ENCODE measurements around the gene ARMH1. TPM values are rescaled to one million over a fixed set of nuclear protein-coding genes. Genes with fewer than 3 reads are reported as not detected.

The ARMH1 gene
- total RNA-seq, 4 donors from 2014 or later, result 0.40 to 2.5 (median 0.96) TPM; not detected in 1

DNA sequence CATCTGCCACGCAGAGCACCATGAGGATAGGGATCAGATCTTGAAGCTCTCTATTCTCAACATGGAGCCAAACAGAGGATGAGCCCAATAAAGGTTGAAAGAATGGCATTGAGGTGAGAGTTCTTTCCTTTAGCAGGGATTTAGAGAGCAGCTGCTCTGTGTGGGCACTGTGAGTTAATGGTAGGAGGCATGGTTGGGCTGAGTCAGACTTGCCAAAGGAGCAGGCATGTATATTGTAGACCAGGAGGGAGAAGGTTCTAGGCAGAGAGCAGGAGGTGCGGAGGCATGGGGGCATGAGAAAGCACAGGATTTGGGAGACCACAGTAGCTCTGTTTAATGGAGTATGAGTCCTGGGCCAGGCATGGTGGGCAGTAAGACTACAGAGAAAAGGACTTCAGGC lies 32.3 kb upstream of the ARMH1 start:
- H3K4me3 ChIP-seq, result no peak overlapping the region
- H3K27me3 ChIP-seq, result no peaks in the 10 kb centered on the region
- H3K4me1 ChIP-seq, result peaks cover 0 to 56% (median 10%) of the 10 kb centered on the region in 4 donors
- 94 to 100% methylated on average over 1 to 2 of the region's 2 CpGs for WGBS, 2 donors (ENCODE audit: low coverage in 1 of 2)
- H3K9me3 ChIP-seq, result no peaks in the 10 kb centered on the region
- H3K27ac ChIP-seq, result peak overlapping the region in 3 of 4 donors; percentile 3 to 80 (median 22)
- intact Hi-C loops (cut with DNase I; ENCODE audit: low total_unique reads) (no loop called here), in situ Hi-C loops (cut with MboI; ENCODE audit: low pct_ligation_motif_present in 1 of 4, low pct_unique_long_range_greater_than_20kb in 1 of 4, low sequenced_read_pairs in 3 of 4) (no loop called here)
- no peaks in the 10 kb centered on the region for H3K36me3 ChIP-seq
- TF ChIP-seq POLR2AphosphoS5 (IDR thresholded peaks at IDR 0.05) (no peak), CTCF (IDR thresholded peaks at IDR 0.05) (no peak), POLR2A (IDR thresholded peaks at IDR 0.05) (no peak), EP300 (IDR thresholded peaks at IDR 0.05; ENCODE audit: low read depth) (no peak)
- no peak for DNase-seq

DNA sequence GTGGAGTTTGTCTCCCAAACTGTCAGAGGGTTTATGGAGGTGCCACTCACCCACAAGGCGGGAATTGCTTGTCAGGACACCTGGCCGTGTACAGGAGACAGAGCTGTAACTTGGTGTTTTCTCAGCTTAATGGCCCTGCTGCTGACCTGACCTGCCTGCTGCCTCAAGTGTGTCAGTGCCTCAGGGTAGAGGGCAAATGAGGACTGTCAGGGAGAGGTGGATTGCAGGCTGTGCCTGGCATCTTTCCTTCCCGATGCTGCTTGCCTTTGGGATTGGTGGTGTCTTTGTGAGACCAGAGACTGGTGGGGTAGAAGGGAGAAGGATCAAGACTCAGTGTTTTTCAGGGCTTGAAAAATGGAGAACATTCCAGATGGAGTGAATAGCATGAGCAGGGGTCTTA lies 31.6 kb upstream of the ARMH1 start:
- DNase-seq, result no peak
- intact Hi-C loops (cut with DNase I; ENCODE audit: low total_unique reads) (no loop called here), in situ Hi-C loops (cut with MboI; ENCODE audit: low pct_ligation_motif_present in 1 of 4, low pct_unique_long_range_greater_than_20kb in 1 of 4, low sequenced_read_pairs in 3 of 4) (no loop called here)

DNA sequence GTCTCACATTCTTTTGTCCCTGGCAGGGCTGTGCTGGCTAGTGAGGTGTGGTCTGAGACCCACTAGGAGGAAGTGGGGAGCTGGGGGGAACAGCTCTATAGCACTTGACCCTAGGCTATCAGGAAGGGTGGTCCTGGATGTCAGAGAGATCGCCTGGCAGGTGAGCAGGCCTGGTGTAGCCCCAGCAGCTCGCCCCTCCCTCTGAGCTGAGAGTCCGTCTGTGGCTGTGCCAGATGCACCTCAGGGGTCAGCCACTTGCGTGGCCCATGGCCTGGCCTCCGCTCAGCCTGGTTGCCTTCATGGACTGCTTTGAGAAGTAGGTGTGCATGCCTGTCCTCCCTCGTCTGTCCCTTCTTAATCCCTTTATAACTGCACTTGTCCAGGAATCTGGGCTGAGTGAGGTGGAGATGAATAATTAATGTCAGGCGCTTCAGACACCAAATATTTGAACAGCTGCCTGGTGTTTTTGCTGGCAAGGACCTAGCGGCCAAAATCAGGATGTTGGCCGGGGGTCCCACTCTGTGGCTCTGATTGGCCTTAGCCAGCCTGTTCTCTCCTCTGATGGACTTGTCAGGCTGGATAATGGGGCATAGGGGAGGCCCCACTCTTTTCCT lies 30.7 kb upstream of the ARMH1 start:
- WGBS, 2 donors (ENCODE audit: low coverage in 1 of 2), result 64 to 79% methylated on average over 4 to 9 of the region's 9 CpGs
- no peak for DNase-seq
- Histone ChIP-seq H3K27ac (peak overlapping the region in 3 of 4 donors; percentile 73 to 89 (median 80)), H3K36me3 (no peaks in the 10 kb centered on the region), H3K4me1 (peaks cover 0 to 43% (median 9%) of the 10 kb centered on the region in 4 donors), H3K27me3 (no peaks in the 10 kb centered on the region), H3K4me3 (no peak overlapping the region), H3K9me3 (no peaks in the 10 kb centered on the region)
- no peak for TF ChIP-seq EP300 (IDR thresholded peaks at IDR 0.05; ENCODE audit: low read depth)
- no peak for TF ChIP-seq POLR2A (IDR thresholded peaks at IDR 0.05)
- no peak for TF ChIP-seq POLR2AphosphoS5 (IDR thresholded peaks at IDR 0.05)
- TF ChIP-seq CTCF (IDR thresholded peaks at IDR 0.05), result no peak
- intact Hi-C loops (cut with DNase I; ENCODE audit: low total_unique reads), result no loop called here
- in situ Hi-C loops (cut with MboI; ENCODE audit: low pct_ligation_motif_present in 1 of 4, low pct_unique_long_range_greater_than_20kb in 1 of 4, low sequenced_read_pairs in 3 of 4), result no loop called here

More for the DNA sequence above, 31.6 kb upstream of the ARMH1 start:
- no peak for TF ChIP-seq POLR2A (IDR thresholded peaks at IDR 0.05)
- no peak for TF ChIP-seq EP300 (IDR thresholded peaks at IDR 0.05; ENCODE audit: low read depth)
- TF ChIP-seq POLR2AphosphoS5 (IDR thresholded peaks at IDR 0.05), result no peak
- no peak for TF ChIP-seq CTCF (IDR thresholded peaks at IDR 0.05)
- Histone ChIP-seq H3K27ac (peak overlapping the region in 3 of 4 donors; percentile 73 to 89 (median 80)), H3K4me1 (peaks cover 0 to 50% (median 9%) of the 10 kb centered on the region in 4 donors), H3K9me3 (no peaks in the 10 kb centered on the region), H3K27me3 (no peaks in the 10 kb centered on the region), H3K36me3 (no peaks in the 10 kb centered on the region), H3K4me3 (no peak overlapping the region)
- WGBS, 2 donors (ENCODE audit: low coverage in 1 of 2), result 78% methylated on average over 3 of the region's 3 CpGs; no CpG with 5 or more reads in 1 of the 2 donors

- no peaks in the 10 kb centered on the region for H3K27me3 ChIP-seq
- DNase-seq, result no peak
- intact Hi-C loops (cut with DNase I; ENCODE audit: low total_unique reads), result no loop called here
- in situ Hi-C loops (cut with MboI; ENCODE audit: low pct_ligation_motif_present in 1 of 4, low pct_unique_long_range_greater_than_20kb in 1 of 4, low sequenced_read_pairs in 3 of 4), result no loop called here
- no peak for TF ChIP-seq POLR2A (IDR thresholded peaks at IDR 0.05)
- TF ChIP-seq POLR2AphosphoS5 (IDR thresholded peaks at IDR 0.05), result no peak
- TF ChIP-seq EP300 (IDR thresholded peaks at IDR 0.05; ENCODE audit: low read depth), result no peak
- no peak for TF ChIP-seq CTCF (IDR thresholded peaks at IDR 0.05)
- peak overlapping the region; percentile 62 to 89 (median 76) for H3K27ac ChIP-seq
- WGBS, 2 donors (ENCODE audit: low coverage in 1 of 2), result 80% methylated on average over 7 of the region's 7 CpGs; no CpG with 5 or more reads in 1 of the 2 donors
- peaks cover 0 to 4% (median 0%) of the 10 kb centered on the region in 4 donors for H3K36me3 ChIP-seq
- H3K4me1 ChIP-seq, result peaks cover 0 to 43% (median 9%) of the 10 kb centered on the region in 4 donors
- H3K4me3 ChIP-seq, result no peak overlapping the region
- no peaks in the 10 kb centered on the region for H3K9me3 ChIP-seq
These were observed 29.7 kb upstream of the ARMH1 start for GRCh38 chr1:44644806-44645205.

Data from transverse colon (tissue), 4 donors.